Activated B cell treated with CpG ODN at 0.5 μM for 24 hours (primary cell): ENCODE results near the gene SOWAHB. TPM values are rescaled to one million over a fixed set of nuclear protein-coding genes. Genes with fewer than 3 reads are reported as not detected.

Source experiments
- ATAC-seq: fragments of 200-7000 bp; cut with Tn5 transposase; one replicate; pipeline ENCODE4 v1.10.0; 2021; ENCODE audit warnings: low read depth, mild to moderate bottlenecking, moderate library complexity
- CTCF ChIA-PET: fragments of 350-600 bp; sonication (Branson Sonifier 250); formaldehyde crosslinking; loops from one replicate; lab custom pipeline; 2021; ENCODE audit warnings: antibody characterized with exemption; lab: Charles Lee
- POLR2A ChIA-PET: fragments of 350-600 bp; sonication (Branson Sonifier 250); formaldehyde crosslinking; loops from one replicate; lab custom pipeline; 2021; ENCODE audit warnings: antibody characterized with exemption; lab: Charles Lee
- DNase-seq: peaks from one replicate; pipeline ENCODE4 v3.0.0; 2022
- H3K27ac Mint-ChIP-seq: one replicate; pipeline ENCODE4 v1.8.0; 2020; ENCODE audit warnings: mixed read lengths
- H3K27me3 Mint-ChIP-seq: one replicate; pipeline ENCODE4 v1.8.0; 2021; ENCODE audit warnings: mixed read lengths
- H3K36me3 Mint-ChIP-seq: one replicate; pipeline ENCODE4 v1.8.0; 2021; ENCODE audit warnings: low read depth, mixed read lengths
- H3K4me1 Mint-ChIP-seq: one replicate; pipeline ENCODE4 v1.8.0; 2021; ENCODE audit warnings: mixed read lengths
- H3K4me3 Mint-ChIP-seq: one replicate; pipeline ENCODE4 v1.8.0; 2020; ENCODE audit warnings: mild to moderate bottlenecking, mixed read lengths
- H3K9me3 Mint-ChIP-seq: one replicate; pipeline ENCODE4 v1.8.0; 2020; ENCODE audit warnings: mixed read lengths
- CTCF ChIP-seq: fragments of 200-600 bp; IDR thresholded peaks from one replicate; pipeline ENCODE4 v1.8.0; 2022; ENCODE audit warnings: antibody characterized with exemption, mild to moderate bottlenecking
- intact Hi-C: fragments of 100-400 bp; cut with micrococcal nuclease; formaldehyde crosslinking; loops from one replicate; pipeline ENCODE4 v1.15.1; 2024
- total RNA-seq: library from RNA; stranded (reverse); gene quantifications from 2 replicates; pipeline ENCODE4 v1.2.3, GENCODE V29; 2022

The SOWAHB gene, protein sequence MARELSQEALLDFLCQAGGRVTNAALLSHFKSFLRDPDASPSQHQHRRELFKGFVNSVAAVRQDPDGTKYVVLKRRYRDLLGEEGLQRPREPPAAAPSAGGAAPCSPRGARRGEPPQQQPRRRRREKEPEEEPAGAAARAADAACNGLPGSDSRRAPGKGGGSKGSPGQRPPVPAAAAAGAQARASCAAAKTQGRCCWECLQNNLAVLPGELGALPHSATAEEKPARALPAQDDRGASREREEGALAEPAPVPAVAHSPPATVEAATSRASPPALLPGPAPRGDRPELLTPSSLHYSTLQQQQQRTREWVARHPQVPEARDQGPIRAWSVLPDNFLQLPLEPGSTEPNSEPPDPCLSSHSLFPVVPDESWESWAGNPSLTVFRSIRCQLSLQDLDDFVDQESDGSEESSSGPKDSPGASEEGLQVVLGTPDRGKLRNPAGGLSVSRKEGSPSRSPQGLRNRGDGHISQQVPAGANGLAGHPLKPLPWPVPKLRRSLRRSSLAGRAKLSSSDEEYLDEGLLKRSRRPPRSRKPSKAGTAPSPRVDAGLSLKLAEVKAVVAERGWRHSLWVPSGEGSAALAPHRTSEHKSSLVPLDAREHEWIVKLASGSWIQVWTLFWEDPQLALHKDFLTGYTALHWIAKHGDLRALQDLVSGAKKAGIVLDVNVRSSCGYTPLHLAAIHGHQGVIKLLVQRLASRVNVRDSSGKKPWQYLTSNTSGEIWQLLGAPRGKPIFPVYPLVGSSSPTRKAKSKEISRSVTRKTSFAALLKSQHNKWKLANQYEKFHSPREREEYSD
- not detected in 2 replicates for total RNA-seq

- Mint-ChIP-seq H3K4me1 (peaks cover 6% of the 10 kb centered on the region), H3K4me3 (peak within 1 kb of the TSS; percentile 62), H3K9me3 (no peaks in the 10 kb centered on the region), H3K36me3 (no peaks in the 10 kb centered on the region), H3K27ac (no peak within 1 kb of the TSS), H3K27me3 (peaks cover 36% of the 10 kb centered on the region)
- TF ChIP-seq CTCF: no peak
- POLR2A ChIA-PET: no interaction called here
- CTCF ChIA-PET: interaction anchor here (1.0 kb wide), 1 partner anchor 11 kb away, joined by 3 read pairs; no protein-coding TSS in a partner anchor
- DNase-seq (peak; percentile 20), ATAC-seq (peak; percentile 34)
- intact Hi-C loops: no loop called here
Measured at GRCh38 chr4:76897536-76898384, at the start of gene SOWAHB. SOWAHB (minus strand) TSS chr4:76898144; CDS start chr4:76897849, 295 bp downstream.

GRCh38 chr4:76947369-76947768 lies 49.4 kb upstream of the SOWAHB start:
- ATAC-seq (no peak), DNase-seq (no peak)
- intact Hi-C loops: loop anchor here (10.0 kb wide), 1 partner anchor 97 kb away; no protein-coding TSS in a partner anchor
- Mint-ChIP-seq H3K27ac (no peak overlapping the region), H3K9me3 (no peaks in the 10 kb centered on the region), H3K4me1 (peaks cover 15% of the 10 kb centered on the region), H3K27me3 (no peaks in the 10 kb centered on the region), H3K4me3 (no peak overlapping the region), H3K36me3 (peaks cover 4% of the 10 kb centered on the region)
- ChIA-PET CTCF (no interaction called here), POLR2A (no interaction called here)
- no peak for TF ChIP-seq CTCF

GRCh38 chr4:76943790-76944189 lies 45.8 kb upstream of the SOWAHB start:
- no peak for TF ChIP-seq CTCF
- Mint-ChIP-seq H3K27ac (no peak overlapping the region), H3K36me3 (peaks cover under 1% of the 10 kb centered on the region), H3K27me3 (no peaks in the 10 kb centered on the region), H3K4me3 (no peak overlapping the region), H3K4me1 (peaks cover 5% of the 10 kb centered on the region), H3K9me3 (peaks cover 10% of the 10 kb centered on the region)
- intact Hi-C loops: loop anchor here (10.0 kb wide), 1 partner anchor 101 kb away; no protein-coding TSS in a partner anchor
- ChIA-PET CTCF (no interaction called here), POLR2A (interaction anchor here (0.8 kb wide), 1 partner anchor 25 kb away, joined by 3 read pairs; no protein-coding TSS in a partner anchor)
- no peak for ATAC-seq
- DNase-seq: no peak

DNA sequence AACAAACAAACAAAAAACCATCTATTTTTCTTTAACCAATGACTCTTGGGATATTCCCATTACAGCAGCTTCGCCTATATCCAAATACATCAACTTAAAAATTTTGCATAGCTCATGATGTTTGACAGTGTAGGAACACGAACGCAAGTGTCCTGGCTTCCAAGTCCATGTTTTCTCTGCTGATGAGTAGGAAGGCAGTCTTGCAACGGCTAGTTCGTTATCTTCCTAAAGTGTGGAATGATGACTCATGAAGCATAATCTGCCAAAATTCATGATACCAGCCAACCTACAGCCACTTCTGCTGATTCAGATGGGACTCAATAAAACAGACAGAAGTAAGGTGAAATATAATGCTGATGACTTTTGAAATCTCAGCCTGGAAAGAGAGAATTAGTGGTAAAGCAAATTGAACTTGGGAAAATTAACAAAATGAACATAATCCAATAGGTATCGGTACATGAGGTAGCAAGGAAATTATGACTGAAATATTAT lies 45.2 kb upstream of the SOWAHB start:
- DNase-seq (no peak), ATAC-seq (no peak)
- no peak for TF ChIP-seq CTCF
- Mint-ChIP-seq H3K9me3 (peaks cover 10% of the 10 kb centered on the region), H3K27ac (no peak overlapping the region), H3K4me1 (no peaks in the 10 kb centered on the region), H3K36me3 (no peaks in the 10 kb centered on the region), H3K27me3 (no peaks in the 10 kb centered on the region), H3K4me3 (no peak overlapping the region)
- CTCF ChIA-PET: no interaction called here
- intact Hi-C loops: loop anchor here (10.0 kb wide), 1 partner anchor 102 kb away; no protein-coding TSS in a partner anchor
- POLR2A ChIA-PET: no interaction called here
